K562 (cell line): ENCODE data around the gene KMT5C. TPM values are rescaled to one million over a fixed set of nuclear protein-coding genes. Genes with fewer than 3 reads are reported as not detected.

Experiments used
- ATAC-seq: fragments of 200-7000 bp; cut with Tn5 transposase; 3 replicates; pipeline ENCODE4 v1.9.1; 2020; ENCODE audit warnings: moderate library complexity
- BruUV-seq: library from RNA; stranded (reverse); fragments of 400-500 nt; replicated peaks from 2 replicates; lab custom pipeline; 2021; lab: Mats Ljungman, UMichigan
- CTCF ChIA-PET: fragments of 300-600 bp; formaldehyde crosslinking; extraction: SDS; loops from one replicate; lab custom pipeline; 2021; ENCODE audit warnings: low intra/inter-chr PET ratio; lab: Yijun Ruan, JAX
- POLR2A ChIA-PET: fragments of 300-600, 350-650 bp; sonication (Branson Sonifier 250); formaldehyde crosslinking; extraction: SDS; loops from one replicate; lab custom pipeline; 2021; ENCODE audit warnings: antibody characterized with exemption, inconsistent platforms; lab: Yijun Ruan, JAX
- DNase-seq, 4 experiments: peaks; one replicate each; pipeline versions ENCODE4 v3.0.0 to v3.0.0-alpha.2; 2011 to 2018; ENCODE audit warnings: low spot score in 3 of 4, mixed read lengths in 3 of 4; ENCODE audit errors: extremely low read depth in 1 of 4
- FAIRE-seq: peaks from 2 replicates; lab custom pipeline; 2011; peaks lifted over from hg19 to GRCh38; lab: Jason Lieb, UNC
- H2AFZ ChIP-seq: 2 replicates; pipeline ENCODE4 v1.6.0; 2011; ENCODE audit warnings: low read depth, low read length, control low read depth, inconsistent platforms
- H3K27ac ChIP-seq: fragments of 200-600 bp; 3 replicates; pipeline ENCODE4 v1.8.0; 2011; ENCODE audit warnings: low read depth, mild to moderate bottlenecking, control low read depth, inconsistent platforms, low read length, moderate library complexity, mixed read lengths; ENCODE audit errors: extremely low read depth
- H3K27me3 ChIP-seq, 2 experiments: fragments of 300-600 bp in 1 of 2; 2 replicates in 1 of 2; 3 replicates in 1 of 2; pipeline versions ENCODE4 v1.6.0 to v1.8.0; 2011; ENCODE audit warnings: inconsistent platforms in 2 of 2, low read length in 2 of 2, mild to moderate bottlenecking in 1 of 2, mixed read lengths in 1 of 2, moderate library complexity in 1 of 2; ENCODE audit not compliant: control insufficient read depth in 2 of 2, insufficient read depth in 2 of 2
- H3K36me3 ChIP-seq: fragments of 300-600 bp; 3 replicates; pipeline ENCODE4 v1.8.0; 2011; ENCODE audit warnings: mild to moderate bottlenecking, low read length, inconsistent platforms; ENCODE audit not compliant: control insufficient read depth, insufficient read depth
- H3K4me1 ChIP-seq, 2 experiments: fragments of 200-600 bp in 1 of 2; replicated peaks in 1 of 2; 2 replicates in 1 of 2; 3 replicates in 1 of 2; pipeline versions ENCODE4 v1.5.1 to v1.8.0; 2011; ENCODE audit warnings: inconsistent platforms in 2 of 2, low read length in 2 of 2, mild to moderate bottlenecking in 1 of 2, mixed read lengths in 1 of 2, moderate library complexity in 1 of 2; ENCODE audit not compliant: control insufficient read depth in 2 of 2, insufficient read depth in 2 of 2
- H3K4me2 ChIP-seq: 2 replicates; pipeline ENCODE4 v1.6.1; 2011; ENCODE audit warnings: low read length, control low read depth, inconsistent platforms, mixed read lengths; ENCODE audit not compliant: insufficient read depth
- H3K4me3 ChIP-seq: fragments of 200-600 bp; sonication (generic), shearing (Covaris generic); 2 replicates; pipeline ENCODE4 v1.5.1; 2016; ENCODE audit warnings: control low read depth, inconsistent platforms
- H3K79me2 ChIP-seq: fragments of 200-600 bp; 3 replicates; pipeline ENCODE4 v1.8.0; 2011; ENCODE audit warnings: low read length, inconsistent platforms; ENCODE audit not compliant: control insufficient read depth, insufficient read depth
- H3K9ac ChIP-seq, 2 experiments: 2 replicates each; pipeline versions ENCODE4 v1.6.0 to v1.6.1; 2011; ENCODE audit warnings: low read depth in 2 of 2, low read length in 2 of 2, control low read depth in 1 of 2, inconsistent platforms in 1 of 2, mild to moderate bottlenecking in 1 of 2, mixed read lengths in 1 of 2; ENCODE audit not compliant: insufficient read depth in 1 of 2
- H3K9me1 ChIP-seq: one replicate; pipeline ENCODE4 v1.6.0; 2011; ENCODE audit warnings: inconsistent platforms, mild to moderate bottlenecking, low read length, moderate library complexity; ENCODE audit not compliant: control insufficient read depth, insufficient read depth
- H3K9me3 ChIP-seq: replicated peaks from 2 replicates; pipeline ENCODE4 v1.5.1; 2011; ENCODE audit warnings: low read depth, low read length, inconsistent platforms; ENCODE audit not compliant: control insufficient read depth, insufficient read depth
- H4K20me1 ChIP-seq: replicated peaks from 2 replicates; pipeline ENCODE4 v1.6.1; 2011; ENCODE audit warnings: low read length, inconsistent platforms, mixed read lengths; ENCODE audit not compliant: control insufficient read depth, insufficient read depth
- DMBX1 ChIP-seq: fragments of 250-450 bp; sonication (Bioruptor Pico); IDR thresholded peaks from 2 replicates; pipeline ENCODE4 v1.8.0; 2022; ENCODE audit warnings: inconsistent platforms, mild to moderate bottlenecking, moderate library complexity, borderline replicate concordance
- E2F3 ChIP-seq: fragments of 250-450 bp; sonication (Bioruptor Pico); IDR thresholded peaks from 2 replicates; pipeline ENCODE4 v1.4.0; 2020; ENCODE audit warnings: mild to moderate bottlenecking
- JUND ChIP-seq, 2 experiments: IDR thresholded peaks; 2 replicates in 1 of 2; 3 replicates in 1 of 2; pipeline ENCODE4 v1.6.1; 2011; ENCODE audit warnings: borderline replicate concordance in 2 of 2, low read depth in 2 of 2, low read length in 2 of 2, improper control_type of control experiment in 1 of 2, missing biosample characterization in 1 of 2, missing genetic modification characterization in 1 of 2, missing genetic modification reagents in 1 of 2
- SP1 ChIP-seq: sonication (generic); formaldehyde crosslinking; IDR thresholded peaks from 2 replicates; pipeline ENCODE4 v1.8.1; 2022; ENCODE audit warnings: mild to moderate bottlenecking, missing genetic modification reagents
- WGBS: fragments of 100-300 bp; shearing (Covaris generic); methylation state at CpG from one replicate; pipeline ENCODE4 v1.1.6; 2016; ENCODE audit warnings: low coverage, mixed read lengths; ENCODE audit not compliant: insufficient coverage; ENCODE audit errors: missing lambda C conversion rate; 5-methylcytosine and 5-hydroxymethylcytosine counted together
- in situ Hi-C: fragments of 300-500 bp; cut with MboI; formaldehyde crosslinking; loops from 4 replicates; pipeline ENCODE4 v1.15.0; 2018; ENCODE audit warnings: inconsistent platforms, mixed read lengths
- intact Hi-C: fragments of 100-400 bp; cut with micrococcal nuclease; formaldehyde crosslinking; loops from 2 replicates; pipeline ENCODE4 v1.14.2; 2022
- polyA plus RNA-seq, 8 experiments: library from polyadenylated mRNA; depleted of rRNA in 4 of 8; stranded (reverse) in 5 of 8; unstranded in 3 of 8; fragments of >200 nt; fragmentation: Nextera tagmentation in 2 of 8; fragmentation: Illumina TruSeq in 1 of 8; extraction: Ambion mirVana in 2 of 8; extraction: Trizol in 1 of 8; gene quantifications; 2 replicates each; pipeline versions ENCODE4 v1.2.1 to v1.2.3, GENCODE V29; 2011 to 2014; ENCODE audit warnings: inconsistent platforms in 1 of 8, missing spikeins in 1 of 8
- total RNA-seq, 7 experiments: library from RNA; depleted of rRNA in 6 of 7; stranded (reverse); fragments of >200 nt in 6 of 7; fragmentation: Illumina TruSeq in 2 of 7; extraction: Trizol in 2 of 7; gene quantifications; 2 replicates each; pipeline versions ENCODE4 v1.2.1 to v1.2.3, GENCODE V29; 2011 to 2021; ENCODE audit warnings: low replicate concordance in 1 of 7
- TF ChIP-seq, protein P1 (sequence below), 2 experiments: IDR thresholded peaks in 1 of 2; conservative IDR thresholded peaks in 1 of 2; 2 replicates each; pipeline ENCODE4 v1.6.1; 2016; ENCODE audit warnings: low read depth in 2 of 2, mild to moderate bottlenecking in 1 of 2, missing compliant biosample characterization in 1 of 2, missing genetic modification characterization in 1 of 2, moderate library complexity in 1 of 2
- TF ChIP-seq, protein P2 (sequence below): sonication (generic); formaldehyde crosslinking; IDR thresholded peaks from 2 replicates; pipeline ENCODE4 v1.9.0; 2022; ENCODE audit warnings: mild to moderate bottlenecking, missing genetic modification reagents
- TF ChIP-seq, protein P3 (sequence below): fragments of 450-650 bp; IDR thresholded peaks from one replicate; pipeline ENCODE4 v1.6.1; 2018; ENCODE audit warnings: mild to moderate bottlenecking, moderate library complexity; ENCODE audit not compliant: partially characterized antibody
- TF ChIP-seq, protein P4 (sequence below): fragments of 250-450 bp; sonication (Bioruptor Pico); IDR thresholded peaks from 2 replicates; pipeline ENCODE4 v1.8.0; 2021; ENCODE audit warnings: moderate library complexity, mild to moderate bottlenecking, inconsistent platforms
- TF ChIP-seq, protein P5 (sequence below): fragments of 450-650 bp; formaldehyde crosslinking; IDR thresholded peaks from 2 replicates; pipeline ENCODE4 v1.4.0; 2020; ENCODE audit warnings: mild to moderate bottlenecking, mixed read lengths

KMT5C gene
- total and polyA plus RNA-seq, 9 of the 15 experiments (the other 6 are each of a cell fraction or from before 2014, with no cell fraction given) = 0.15 to 53.5 (median 16.6) TPM

DNA sequence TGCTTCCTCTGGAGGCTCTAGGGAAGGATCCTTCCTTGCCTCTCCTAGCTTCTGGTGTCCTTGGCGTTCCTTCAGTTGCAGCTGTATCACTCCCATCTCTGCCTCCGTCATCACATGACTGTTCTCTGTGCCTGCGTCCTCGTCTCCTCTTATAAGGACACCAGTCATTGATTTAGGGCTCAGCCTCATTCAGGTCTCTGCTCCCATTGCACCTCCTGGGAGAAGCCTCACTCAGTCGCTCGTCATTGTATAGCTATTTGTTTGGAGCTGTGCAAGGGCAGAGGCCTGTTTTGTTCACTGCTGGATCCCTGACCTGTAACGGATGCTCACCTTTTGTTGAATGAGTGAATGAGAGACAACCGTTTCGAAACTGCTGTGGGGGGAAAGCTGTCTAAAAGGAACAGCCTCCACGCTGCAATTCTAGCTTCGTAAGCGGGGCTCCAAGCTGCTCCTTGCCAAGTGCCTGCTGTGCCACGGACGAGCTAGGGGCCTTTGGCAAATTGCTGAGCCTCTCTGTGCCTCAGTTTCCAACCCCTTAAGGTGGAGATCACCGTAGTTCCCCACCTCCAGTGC is 38.7 kb upstream of the KMT5C start:
- Histone ChIP-seq H3K9me1 (no peaks in the 10 kb centered on the region), H2AFZ (peak overlapping the region; percentile 94), H3K79me2 (no peaks in the 10 kb centered on the region), H3K9ac (peak overlapping the region; percentile 51 to 88), H3K27ac (no peak overlapping the region), H3K4me1 (peaks cover 18 to 60% of the 10 kb centered on the region in 2 experiments; a peak in 4 of 5 replicates), H3K4me3 (no peak overlapping the region), H4K20me1 (no peaks in the 10 kb centered on the region), H3K36me3 (no peaks in the 10 kb centered on the region), H3K4me2 (peak overlapping the region; percentile 81; the same call in 1 of the 2 replicates), H3K27me3 (no peaks in the 10 kb centered on the region), H3K9me3 (no peaks in the 10 kb centered on the region; the same call in 1 of the 2 replicates)
- FAIRE-seq (no peak), ATAC-seq (no peak), DNase-seq (peak in 1 of 4 experiments; percentile 42)
- WGBS = 44% methylated on average over 15 of the region's 15 CpGs
- in situ Hi-C loops = no loop called here
- intact Hi-C loops = loop anchor here (5.0 kb wide), 2 partner anchors 36 to 86 kb away; partner anchors contain the start of genes KMT5C and RPL28
- CTCF ChIA-PET = no interaction called here
- BruUV-seq = no TSS peak
- POLR2A ChIA-PET = interaction anchor here (0.6 to 2.0 kb wide), 10 partner anchors 14 to 224 kb away, joined by 3 to 11 read pairs (median 3); partner anchors contain the start of genes PPP6R1 and UBE2S
- TF ChIP-seq E2F3 (CRISPR knock-in tag) = 0 out of 2 replicates have a peak, but pooled peaks have one; percentile 25
- TF ChIP-seq, protein P1, sequence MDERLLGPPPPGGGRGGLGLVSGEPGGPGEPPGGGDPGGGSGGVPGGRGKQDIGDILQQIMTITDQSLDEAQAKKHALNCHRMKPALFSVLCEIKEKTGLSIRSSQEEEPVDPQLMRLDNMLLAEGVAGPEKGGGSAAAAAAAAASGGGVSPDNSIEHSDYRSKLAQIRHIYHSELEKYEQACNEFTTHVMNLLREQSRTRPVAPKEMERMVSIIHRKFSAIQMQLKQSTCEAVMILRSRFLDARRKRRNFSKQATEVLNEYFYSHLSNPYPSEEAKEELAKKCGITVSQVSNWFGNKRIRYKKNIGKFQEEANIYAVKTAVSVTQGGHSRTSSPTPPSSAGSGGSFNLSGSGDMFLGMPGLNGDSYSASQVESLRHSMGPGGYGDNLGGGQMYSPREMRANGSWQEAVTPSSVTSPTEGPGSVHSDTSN (CRISPR knock-in tag; IDR thresholded peaks at IDR 0.05; ENCODE audit: low read depth) = no peak
- TF ChIP-seq, protein P1 (tag; conservative IDR thresholded peaks at IDR 0.05; ENCODE audit: low read depth) = 0 out of 2 replicates have a peak, but pooled peaks have one; percentile 18
- 0 out of 2 replicates have a peak, but pooled peaks have one; percentile 30 for TF ChIP-seq DMBX1
- TF ChIP-seq, protein P2, sequence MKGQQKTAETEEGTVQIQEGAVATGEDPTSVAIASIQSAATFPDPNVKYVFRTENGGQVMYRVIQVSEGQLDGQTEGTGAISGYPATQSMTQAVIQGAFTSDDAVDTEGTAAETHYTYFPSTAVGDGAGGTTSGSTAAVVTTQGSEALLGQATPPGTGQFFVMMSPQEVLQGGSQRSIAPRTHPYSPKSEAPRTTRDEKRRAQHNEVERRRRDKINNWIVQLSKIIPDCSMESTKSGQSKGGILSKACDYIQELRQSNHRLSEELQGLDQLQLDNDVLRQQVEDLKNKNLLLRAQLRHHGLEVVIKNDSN (CRISPR knock-in tag) = 0 out of 2 replicates have a peak, but pooled peaks have one; percentile 21
- TF ChIP-seq, protein P3, sequence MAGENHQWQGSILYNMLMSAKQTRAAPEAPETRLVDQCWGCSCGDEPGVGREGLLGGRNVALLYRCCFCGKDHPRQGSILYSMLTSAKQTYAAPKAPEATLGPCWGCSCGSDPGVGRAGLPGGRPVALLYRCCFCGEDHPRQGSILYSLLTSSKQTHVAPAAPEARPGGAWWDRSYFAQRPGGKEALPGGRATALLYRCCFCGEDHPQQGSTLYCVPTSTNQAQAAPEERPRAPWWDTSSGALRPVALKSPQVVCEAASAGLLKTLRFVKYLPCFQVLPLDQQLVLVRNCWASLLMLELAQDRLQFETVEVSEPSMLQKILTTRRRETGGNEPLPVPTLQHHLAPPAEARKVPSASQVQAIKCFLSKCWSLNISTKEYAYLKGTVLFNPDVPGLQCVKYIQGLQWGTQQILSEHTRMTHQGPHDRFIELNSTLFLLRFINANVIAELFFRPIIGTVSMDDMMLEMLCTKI = no peak
- TF ChIP-seq JUND (IDR thresholded peaks at IDR 0.05; ENCODE audit: borderline replicate concordance, low read depth, low read length) = 0 out of 2 replicates have a peak, but pooled peaks have one; percentile 16
- TF ChIP-seq JUND (tag; IDR thresholded peaks at IDR 0.05; ENCODE audit: borderline replicate concordance, low read depth, low read length) = no peak
- TF ChIP-seq, protein P4, sequence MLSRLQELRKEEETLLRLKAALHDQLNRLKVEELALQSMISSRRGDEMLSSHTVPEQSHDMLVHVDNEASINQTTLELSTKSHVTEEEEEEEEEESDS (CRISPR knock-in tag) = no peak
- TF ChIP-seq SP1 (CRISPR knock-in tag) = no peak
- TF ChIP-seq, protein P5, sequence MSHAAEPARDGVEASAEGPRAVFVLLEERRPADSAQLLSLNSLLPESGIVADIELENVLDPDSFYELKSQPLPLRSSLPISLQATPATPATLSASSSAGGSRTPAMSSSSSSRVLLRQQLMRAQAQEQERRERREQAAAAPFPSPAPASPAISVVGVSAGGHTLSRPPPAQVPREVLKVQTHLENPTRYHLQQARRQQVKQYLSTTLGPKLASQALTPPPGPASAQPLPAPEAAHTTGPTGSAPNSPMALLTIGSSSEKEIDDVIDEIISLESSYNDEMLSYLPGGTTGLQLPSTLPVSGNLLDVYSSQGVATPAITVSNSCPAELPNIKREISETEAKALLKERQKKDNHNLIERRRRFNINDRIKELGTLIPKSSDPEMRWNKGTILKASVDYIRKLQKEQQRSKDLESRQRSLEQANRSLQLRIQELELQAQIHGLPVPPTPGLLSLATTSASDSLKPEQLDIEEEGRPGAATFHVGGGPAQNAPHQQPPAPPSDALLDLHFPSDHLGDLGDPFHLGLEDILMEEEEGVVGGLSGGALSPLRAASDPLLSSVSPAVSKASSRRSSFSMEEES = peak; percentile 37
